Panc1 (cell line): ENCODE measurements around the gene CSNK1G1. TPM values are rescaled to one million over a fixed set of nuclear protein-coding genes. Genes with fewer than 3 reads are reported as not detected.

Source experiments
- ATAC-seq: fragments of 200-7000 bp; cut with Tn5 transposase; 2 replicates; pipeline ENCODE4 v1.9.1; 2020; ENCODE audit warnings: mild to moderate bottlenecking, moderate library complexity
- BruUV-seq: library from RNA; stranded (reverse); fragments of 400-500 nt; replicated peaks from 2 replicates; lab custom pipeline; 2021; lab: Mats Ljungman, UMichigan
- CTCF ChIA-PET: fragments of 300-600 bp; sonication (Branson Sonifier 250); formaldehyde crosslinking; loops from one replicate; lab custom pipeline; 2022; ENCODE audit warnings: antibody characterized with exemption; lab: Charles Lee
- POLR2A ChIA-PET: fragments of 300-600 bp; sonication (Branson Sonifier 250); formaldehyde crosslinking; loops from one replicate; lab custom pipeline; 2022; ENCODE audit warnings: antibody characterized with exemption; lab: Charles Lee
- DNase-seq: peaks from one replicate; pipeline ENCODE4 v3.0.0-alpha.2; 2010; ENCODE audit warnings: low read depth, low spot score
- H3K27ac ChIP-seq: 2 replicates; pipeline ENCODE4 v1.5.1; 2011; ENCODE audit warnings: mild to moderate bottlenecking, low read length, inconsistent platforms
- H3K27me3 ChIP-seq: fragments of 200-500 bp; sonication (Bioruptor generic); 2 replicates; pipeline ENCODE4 v1.6.0; 2014; ENCODE audit warnings: low read length, inconsistent platforms; ENCODE audit not compliant: control insufficient read depth, insufficient read depth
- H3K36me3 ChIP-seq: fragments of 200-500 bp; sonication (Bioruptor generic); 2 replicates; pipeline ENCODE4 v1.5.1; 2014; ENCODE audit warnings: inconsistent platforms, mild to moderate bottlenecking, low read length, moderate library complexity; ENCODE audit not compliant: control insufficient read depth, insufficient read depth
- H3K4me1 ChIP-seq: 2 replicates; pipeline ENCODE4 v1.5.1; 2011; ENCODE audit warnings: inconsistent platforms, mild to moderate bottlenecking, low read length, moderate library complexity; ENCODE audit not compliant: control insufficient read depth, insufficient read depth
- H3K4me3 ChIP-seq, 2 experiments: 2 replicates each; pipeline ENCODE4 v1.5.1; 2011 to 2012; ENCODE audit warnings: low read depth in 2 of 2, low read length in 2 of 2, mild to moderate bottlenecking in 2 of 2, inconsistent platforms in 1 of 2, moderate library complexity in 1 of 2
- H3K9me3 ChIP-seq: fragments of 200-500 bp; sonication (Bioruptor generic); 2 replicates; pipeline ENCODE4 v1.5.1; 2014; ENCODE audit warnings: low read depth, mild to moderate bottlenecking, inconsistent platforms, low read length, moderate library complexity; ENCODE audit not compliant: control insufficient read depth, insufficient read depth
- CTCF ChIP-seq: fragments of 450-650 bp; IDR thresholded peaks from 2 replicates; pipeline ENCODE4 v1.5.1; 2017; ENCODE audit warnings: mild to moderate bottlenecking
- POLR2AphosphoS5 ChIP-seq: IDR thresholded peaks from 2 replicates; pipeline ENCODE4 v1.6.1; 2012; ENCODE audit warnings: mild to moderate bottlenecking, low read depth, low read length, moderate library complexity
- REST ChIP-seq, 2 experiments: IDR thresholded peaks; 2 replicates each; pipeline ENCODE4 v1.6.1; 2011 to 2012; ENCODE audit warnings: low read depth in 2 of 2, control low read depth in 1 of 2, low read length in 1 of 2, mild to moderate bottlenecking in 1 of 2, moderate library complexity in 1 of 2; ENCODE audit not compliant: insufficient read depth in 1 of 2
- SIN3A ChIP-seq: IDR thresholded peaks from 2 replicates; pipeline ENCODE4 v1.6.1; 2012; ENCODE audit warnings: low read depth, mild to moderate bottlenecking, low read length, moderate library complexity, borderline replicate concordance; ENCODE audit not compliant: insufficient read depth
- TCF7L2 ChIP-seq: IDR thresholded peaks from 2 replicates; pipeline ENCODE4 v1.6.1; 2011; ENCODE audit warnings: mild to moderate bottlenecking, low read depth, low read length, inconsistent platforms
- in situ Hi-C: cut with HindIII; loops from 2 replicates; pipeline ENCODE4 v1.10.0; 2016; ENCODE audit warnings: low sequenced_read_pairs, low pct_unique_long_range_greater_than_20kb
- intact Hi-C: fragments of 100-400 bp; cut with micrococcal nuclease; formaldehyde crosslinking; loops from one replicate; pipeline ENCODE4 v1.10.0; 2022; ENCODE audit not compliant: unreplicated experiment
- total RNA-seq: library from RNA; stranded (reverse); gene quantifications from one replicate; pipeline ENCODE4 v1.2.1, GENCODE V29; 2021; ENCODE audit not compliant: unreplicated experiment

The CSNK1G1 gene
- total RNA-seq, 1 experiment from 2014 or later, result 22.8 TPM

GRCh38 chr15:64151727-64152506 is 204.1 kb downstream of the CSNK1G1 start, which contains the start of gene SNX22:
SNX22 (plus strand) TSS chr15:64151731; CDS start chr15:64151776, 45 bp downstream.
- Histone ChIP-seq H3K36me3 (no peaks in the 10 kb centered on the region; the same call in 1 of the 2 replicates), H3K27me3 (no peaks in the 10 kb centered on the region), H3K27ac (peak within 1 kb of the TSS; percentile 26; the same call in 1 of the 2 replicates), H3K4me1 (peaks cover 9% of the 10 kb centered on the region), H3K4me3 (peak within 1 kb of the TSS; percentile 53 to 68), H3K9me3 (no peaks in the 10 kb centered on the region)
- intact Hi-C loops (no loop called here), in situ Hi-C loops (no loop called here)
- no TSS peak for BruUV-seq
- ChIA-PET POLR2A (no interaction called here), CTCF (interaction anchor here (1.3 kb wide), 1 partner anchor 58 kb away, joined by 10 read pairs; the partner anchor contains the start of gene CIAO2A)
- ATAC-seq (peak; percentile 3; the same call in 1 of the 2 replicates), DNase-seq (no peak)
- TF ChIP-seq REST (IDR thresholded peaks at IDR 0.05; ENCODE audit: insufficient read depth in 1 of 2, low read depth in 2 of 2, low read length in 1 of 2) (0 out of 4 replicates have a peak, but pooled peaks of 1 of the 2 experiments have one; percentile 15), SIN3A (0 out of 2 replicates have a peak, but pooled peaks have one; percentile 6), CTCF (no peak)

- DNase-seq (no peak), ATAC-seq (no peak)
- H3K9me3 ChIP-seq, result no peaks in the 10 kb centered on the region
- no peak overlapping the region for H3K27ac ChIP-seq
- ChIA-PET CTCF (interaction anchor here (0.6 to 1.0 kb wide), 3 partner anchors 54 to 217 kb away, joined by 3 to 5 read pairs (median 5); partner anchors contain the start of gene SNX1), POLR2A (interaction anchor here (0.6 kb wide), 1 partner anchor 57 kb away, joined by 7 read pairs; no protein-coding TSS in a partner anchor)
- in situ Hi-C loops, result no loop called here
- no peaks in the 10 kb centered on the region; the same call in 1 of the 2 replicates for H3K36me3 ChIP-seq
- no TSS peak for BruUV-seq
- peaks cover 9% of the 10 kb centered on the region for H3K4me1 ChIP-seq
- no peak for TF ChIP-seq TCF7L2
- TF ChIP-seq POLR2AphosphoS5, result no peak
- no peak for TF ChIP-seq SIN3A
- TF ChIP-seq CTCF, result no peak
- no peak for TF ChIP-seq REST (IDR thresholded peaks at IDR 0.05; ENCODE audit: insufficient read depth in 1 of 2, low read depth in 2 of 2, low read length in 1 of 2)
- intact Hi-C loops, result no loop called here
- no peak overlapping the region for H3K4me3 ChIP-seq
- H3K27me3 ChIP-seq, result no peaks in the 10 kb centered on the region
Measured at GRCh38 chr15:64149893-64150578, 205.9 kb downstream of the CSNK1G1 start.
